ENCODE measurements around the gene RPL38. TPM values are rescaled to one million over a fixed set of nuclear protein-coding genes. Genes with fewer than 3 reads are reported as not detected.
A peak's percentile ranks its signal among the peaks of the same experiment; 100 is the strongest.

The RPL38 gene
- total RNA-seq, 1 donor = 400 TPM

DNA sequence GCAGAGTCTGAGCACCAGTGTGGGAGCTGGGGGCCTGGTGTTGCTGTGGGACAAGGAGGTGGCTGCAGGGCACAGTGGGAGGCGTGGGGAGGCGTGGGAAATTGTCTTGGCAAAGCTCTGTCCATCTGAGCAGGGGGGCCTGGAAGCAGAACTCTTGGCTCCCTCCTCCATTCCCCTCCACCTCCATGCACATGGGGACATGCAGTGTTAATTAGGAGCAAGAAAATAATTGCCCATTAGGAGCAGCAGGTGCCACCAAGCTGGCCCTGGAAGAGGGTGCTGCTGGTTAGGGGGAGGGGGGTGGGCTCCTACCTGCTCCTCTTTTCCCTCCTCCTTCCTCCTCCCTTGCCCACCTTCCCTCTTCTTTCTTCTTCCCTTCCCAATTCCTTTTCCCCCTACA, 14.4 kb downstream of the RPL38 start:
- TF ChIP-seq, protein P1, sequence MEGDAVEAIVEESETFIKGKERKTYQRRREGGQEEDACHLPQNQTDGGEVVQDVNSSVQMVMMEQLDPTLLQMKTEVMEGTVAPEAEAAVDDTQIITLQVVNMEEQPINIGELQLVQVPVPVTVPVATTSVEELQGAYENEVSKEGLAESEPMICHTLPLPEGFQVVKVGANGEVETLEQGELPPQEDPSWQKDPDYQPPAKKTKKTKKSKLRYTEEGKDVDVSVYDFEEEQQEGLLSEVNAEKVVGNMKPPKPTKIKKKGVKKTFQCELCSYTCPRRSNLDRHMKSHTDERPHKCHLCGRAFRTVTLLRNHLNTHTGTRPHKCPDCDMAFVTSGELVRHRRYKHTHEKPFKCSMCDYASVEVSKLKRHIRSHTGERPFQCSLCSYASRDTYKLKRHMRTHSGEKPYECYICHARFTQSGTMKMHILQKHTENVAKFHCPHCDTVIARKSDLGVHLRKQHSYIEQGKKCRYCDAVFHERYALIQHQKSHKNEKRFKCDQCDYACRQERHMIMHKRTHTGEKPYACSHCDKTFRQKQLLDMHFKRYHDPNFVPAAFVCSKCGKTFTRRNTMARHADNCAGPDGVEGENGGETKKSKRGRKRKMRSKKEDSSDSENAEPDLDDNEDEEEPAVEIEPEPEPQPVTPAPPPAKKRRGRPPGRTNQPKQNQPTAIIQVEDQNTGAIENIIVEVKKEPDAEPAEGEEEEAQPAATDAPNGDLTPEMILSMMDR (IDR thresholded peaks at IDR 0.05; ENCODE audit: insufficient read depth, low read length) = no peak
- no peak for DNase-seq (ENCODE audit: low read depth)
- H3K4me3 ChIP-seq (ENCODE audit: low read depth, low read length) = no peak overlapping the region

GRCh38 chr17:74218436-74218835, 15.0 kb downstream of the RPL38 start:
- DNase-seq (ENCODE audit: low read depth) = peak; percentile 79
- TF ChIP-seq, protein P1 (IDR thresholded peaks at IDR 0.05; ENCODE audit: insufficient read depth, low read length) = no peak
- no peak overlapping the region for H3K4me3 ChIP-seq (ENCODE audit: low read depth, low read length)

GRCh38 chr17:74219576-74220133, 16.2 kb downstream of the RPL38 start:
- DNase-seq (ENCODE audit: low read depth) = peak; percentile 50
- TF ChIP-seq, protein P1 (IDR thresholded peaks at IDR 0.05; ENCODE audit: insufficient read depth, low read length) = no peak
- H3K4me3 ChIP-seq (ENCODE audit: low read depth, low read length) = no peak overlapping the region

- no peak overlapping the region for H3K4me3 ChIP-seq (ENCODE audit: low read depth, low read length)
- TF ChIP-seq, protein P1 (IDR thresholded peaks at IDR 0.05; ENCODE audit: insufficient read depth, low read length) = no peak
- DNase-seq (ENCODE audit: low read depth) = no peak
Observed at GRCh38 chr17:74220219-74220618, 16.7 kb downstream of the RPL38 start.

DNA sequence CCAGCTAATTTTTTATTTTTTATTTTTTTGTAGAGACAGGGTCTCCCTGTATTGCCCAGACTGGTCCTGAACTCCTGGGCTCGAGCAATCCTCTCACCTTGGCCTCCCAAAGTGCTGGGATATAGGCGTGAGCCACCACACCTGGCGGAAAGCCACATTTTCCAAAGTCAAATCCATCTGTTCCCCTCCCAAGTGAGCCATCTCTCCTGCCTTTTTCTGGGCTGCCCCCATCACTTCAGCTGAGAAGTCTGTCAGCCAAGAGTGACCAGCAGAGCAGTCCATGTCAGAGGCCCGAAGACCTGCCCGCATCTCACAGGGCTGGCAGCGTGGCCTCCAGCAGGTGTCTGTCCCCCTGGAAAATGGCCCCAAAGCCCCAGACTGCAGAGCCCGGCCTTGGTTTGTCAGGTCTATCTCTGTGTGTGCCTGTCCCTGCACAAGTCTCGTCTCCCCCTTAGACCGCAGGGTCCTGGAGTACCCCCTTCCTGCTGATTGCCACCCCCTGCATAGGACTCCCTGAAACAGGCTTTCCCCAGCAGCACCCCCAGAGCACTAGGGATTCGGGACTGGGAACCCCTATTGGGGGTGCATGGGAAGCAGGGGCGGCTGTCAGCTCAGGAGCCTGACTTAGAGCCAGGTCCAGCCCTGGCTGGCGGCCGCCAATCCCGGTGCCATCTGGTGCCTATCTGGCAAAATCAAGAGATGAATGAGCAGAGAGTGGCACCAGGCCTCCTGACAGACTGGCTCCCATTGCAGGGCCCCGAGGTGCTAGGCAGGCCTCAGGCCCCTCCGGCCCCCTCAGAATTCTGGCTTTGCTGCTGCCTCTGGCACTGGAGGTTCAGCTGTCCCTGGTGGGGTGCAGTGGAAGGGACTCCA, 17.7 kb downstream of the RPL38 start:
- TF ChIP-seq, protein P1 (IDR thresholded peaks at IDR 0.05; ENCODE audit: insufficient read depth, low read length) = no peak
- DNase-seq (ENCODE audit: low read depth) = no peak
- no peak overlapping the region for H3K4me3 ChIP-seq (ENCODE audit: low read depth, low read length)

DNA sequence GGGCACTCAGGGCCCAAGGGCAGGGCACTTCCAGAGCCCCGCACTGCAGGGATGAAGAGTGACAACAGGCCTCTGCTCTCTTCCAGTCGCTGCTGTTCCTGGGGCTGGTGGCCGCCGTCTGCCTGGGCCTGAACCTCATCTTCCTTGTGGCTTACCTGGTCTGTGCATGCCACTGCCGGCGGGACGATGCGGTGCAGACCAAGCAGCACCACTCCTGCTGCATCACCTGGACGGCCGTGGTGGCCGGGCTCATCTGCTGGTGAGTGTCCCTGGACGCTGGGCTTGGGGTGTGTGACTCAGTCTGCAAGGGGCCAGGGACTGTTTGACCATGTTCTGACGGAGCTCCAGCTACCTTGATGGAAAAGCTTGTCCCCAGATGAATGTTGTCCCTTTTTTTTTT, 18.9 kb downstream of the RPL38 start:
- no peak overlapping the region for H3K4me3 ChIP-seq (ENCODE audit: low read depth, low read length)
- DNase-seq (ENCODE audit: low read depth) = no peak
- TF ChIP-seq, protein P1 (IDR thresholded peaks at IDR 0.05; ENCODE audit: insufficient read depth, low read length) = no peak
